ENCODE measurements around the gene FGFR2.

GRCh38 chr10:121608469-121609190 is 10.4 kb upstream of the FGFR2 start:
- TF ChIP-seq EP300 (IDR thresholded peaks at IDR 0.05; ENCODE audit: borderline replicate concordance in 1 of 2, low read depth in 1 of 2, low read length in 1 of 2) (no peak), CTCF (IDR thresholded peaks at IDR 0.05) (peak; percentile 96), GATA2 (CRISPR knock-in tag; IDR thresholded peaks at IDR 0.05) (no peak), REST (IDR thresholded peaks at IDR 0.05; ENCODE audit: low read depth, low read length) (no peak), MAX (IDR thresholded peaks at IDR 0.05; ENCODE audit: low read depth) (no peak), USF2 (IDR thresholded peaks at IDR 0.05; ENCODE audit: borderline replicate concordance, low read depth, low read length) (no peak), EZH2phosphoT487 (IDR thresholded peaks at IDR 0.05; ENCODE audit: borderline replicate concordance, low read depth) (no peak), YY1 (IDR thresholded peaks at IDR 0.05; ENCODE audit: low read depth) (no peak), RFX5 (IDR thresholded peaks at IDR 0.05; ENCODE audit: low read length) (no peak), PBX3 (IDR thresholded peaks at IDR 0.05) (no peak), RCOR1 (IDR thresholded peaks at IDR 0.05; ENCODE audit: low read length) (no peak)

Measured in SK-N-SH (cell line).